ENCODE data around the gene ZNF169.
"Not testable (repeated sequence)": the region's sequence is repeated elsewhere in the genome, so short reads cannot be mapped to it uniquely, and the experiment has no call there.

ZNF169 gene

GRCh38 chr9:94259077-94259862 is at the start of gene ZNF169:
TSS of gene ZNF169 (plus strand) at chr9:94259298. CDS start at chr9:94278813, 19,515 bp downstream.
- peak; percentile 58 for DNase-seq (ENCODE audit: low read depth)

GRCh38 chr9:94210616-94211603 is 48.2 kb upstream of the ZNF169 start:
- DNase-seq (ENCODE audit: low read depth) = no peak

GRCh38 chr9:94212091-94212490 is 47.0 kb upstream of the ZNF169 start:
- DNase-seq (ENCODE audit: low read depth) = no peak

- no peak for DNase-seq (ENCODE audit: low read depth)
Measured at GRCh38 chr9:94212531-94212930, 46.6 kb upstream of the ZNF169 start.

- DNase-seq (ENCODE audit: low read depth) = peak; percentile 27
Measured at GRCh38 chr9:94213511-94214124, 45.5 kb upstream of the ZNF169 start.

- no peak for DNase-seq (ENCODE audit: low read depth)
Measured at GRCh38 chr9:94222870-94223269, 36.2 kb upstream of the ZNF169 start.

- not testable (repeated sequence) for DNase-seq (ENCODE audit: low read depth)
Measured at GRCh38 chr9:94225413-94225812, 33.7 kb upstream of the ZNF169 start.

- no peak for DNase-seq (ENCODE audit: low read depth)
Measured at GRCh38 chr9:94228616-94229015, 30.5 kb upstream of the ZNF169 start.

GRCh38 chr9:94232428-94232827 is 26.7 kb upstream of the ZNF169 start:
- DNase-seq (ENCODE audit: low read depth) = no peak

- not testable (repeated sequence) for DNase-seq (ENCODE audit: low read depth)
Measured at GRCh38 chr9:94241098-94241497, 18.0 kb upstream of the ZNF169 start.

- DNase-seq (ENCODE audit: low read depth) = no peak
Measured at GRCh38 chr9:94245651-94246050, 13.4 kb upstream of the ZNF169 start.

- DNase-seq (ENCODE audit: low read depth) = no peak
Measured at GRCh38 chr9:94250456-94250855, 8.6 kb upstream of the ZNF169 start.

- DNase-seq (ENCODE audit: low read depth) = no peak
Measured at GRCh38 chr9:94256007-94256406, 3.1 kb upstream of the ZNF169 start.

GRCh38 chr9:94265626-94266402 is 6.7 kb downstream of the ZNF169 start:
- DNase-seq (ENCODE audit: low read depth) = not testable (repeated sequence)

GRCh38 chr9:94269264-94269663 is 10.2 kb downstream of the ZNF169 start:
- DNase-seq (ENCODE audit: low read depth) = no peak

GRCh38 chr9:94270009-94270408 is 10.9 kb downstream of the ZNF169 start:
- no peak for DNase-seq (ENCODE audit: low read depth)

GRCh38 chr9:94277029-94277428 is 17.9 kb downstream of the ZNF169 start:
- DNase-seq (ENCODE audit: low read depth) = not testable (repeated sequence)

GRCh38 chr9:94277885-94278536 is 18.9 kb downstream of the ZNF169 start:
- no peak for DNase-seq (ENCODE audit: low read depth)

GRCh38 chr9:94280409-94280989 is 21.4 kb downstream of the ZNF169 start:
- DNase-seq (ENCODE audit: low read depth) = no peak

GRCh38 chr9:94281101-94281500 is 22.0 kb downstream of the ZNF169 start:
- DNase-seq (ENCODE audit: low read depth) = no peak

GRCh38 chr9:94286116-94286515 is 27.0 kb downstream of the ZNF169 start:
- DNase-seq (ENCODE audit: low read depth) = no peak
